COLO668 (cell line): ENCODE measurements around the gene PTPRU.

Source experiments
- DNase-seq: peaks from one replicate; lab custom pipeline; 2025; ENCODE audit not compliant: unreplicated experiment; lab: John Stamatoyannopoulos, UW

The PTPRU gene

DNA sequence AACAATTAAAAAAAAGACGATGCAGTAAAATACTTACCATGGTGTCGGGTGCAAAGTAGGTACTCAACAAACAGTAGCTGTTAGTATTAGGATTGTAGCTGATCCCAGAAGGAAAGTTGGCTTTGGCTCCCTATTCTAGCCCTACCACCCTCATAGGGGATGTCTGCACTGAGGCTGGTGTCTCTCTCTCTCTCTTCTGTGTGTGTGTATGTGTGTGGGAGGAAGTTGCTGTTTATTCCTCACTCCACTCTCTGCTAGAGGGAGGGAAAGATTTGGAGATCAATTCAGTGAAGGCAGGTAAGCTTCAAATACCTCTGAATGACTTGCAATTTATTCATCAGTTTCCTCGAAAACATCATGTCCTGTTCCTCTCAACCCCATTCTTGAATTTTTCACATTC is 124.4 kb downstream of the PTPRU start:
- no peak for DNase-seq

DNA sequence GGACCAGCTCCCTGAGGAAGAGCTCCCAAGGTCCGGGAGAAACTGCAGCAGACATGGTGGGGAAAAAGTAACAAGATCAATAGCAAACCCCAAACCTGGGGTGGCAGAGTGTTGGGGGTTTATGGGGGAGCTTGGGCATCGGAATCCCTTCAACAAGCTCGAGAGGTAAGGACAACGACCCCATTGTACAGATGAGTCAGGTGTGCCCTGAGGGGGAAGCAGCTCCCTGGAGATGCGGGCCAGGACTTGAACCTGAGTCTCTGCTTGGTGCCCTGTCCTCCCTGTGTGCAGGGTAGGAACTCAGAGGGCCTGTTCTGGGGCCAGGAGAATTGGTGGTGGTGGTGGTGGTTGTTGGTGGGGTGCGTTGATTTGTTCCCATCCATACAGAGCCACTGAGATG is 125.4 kb downstream of the PTPRU start:
- no peak for DNase-seq

DNA sequence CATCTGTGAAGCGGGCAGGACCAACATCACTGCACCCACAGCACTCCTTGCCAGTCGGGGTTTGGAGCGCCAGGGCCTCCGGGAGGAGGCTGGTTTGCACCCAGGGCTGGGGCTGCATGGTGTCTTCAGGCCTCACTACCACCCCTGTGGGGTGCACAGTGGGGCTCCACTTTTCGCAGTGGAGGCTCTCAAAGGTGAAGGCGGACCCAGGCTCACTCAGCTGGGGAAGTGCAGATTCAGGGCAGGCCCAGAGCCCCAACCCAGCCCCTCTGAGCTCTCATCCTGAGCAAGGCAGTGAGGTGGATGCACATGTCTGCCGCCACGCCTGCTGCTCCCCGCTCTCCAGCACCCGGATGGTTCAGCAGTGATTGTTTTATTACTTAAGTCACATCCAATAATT is 125.8 kb downstream of the PTPRU start:
- no peak for DNase-seq

DNA sequence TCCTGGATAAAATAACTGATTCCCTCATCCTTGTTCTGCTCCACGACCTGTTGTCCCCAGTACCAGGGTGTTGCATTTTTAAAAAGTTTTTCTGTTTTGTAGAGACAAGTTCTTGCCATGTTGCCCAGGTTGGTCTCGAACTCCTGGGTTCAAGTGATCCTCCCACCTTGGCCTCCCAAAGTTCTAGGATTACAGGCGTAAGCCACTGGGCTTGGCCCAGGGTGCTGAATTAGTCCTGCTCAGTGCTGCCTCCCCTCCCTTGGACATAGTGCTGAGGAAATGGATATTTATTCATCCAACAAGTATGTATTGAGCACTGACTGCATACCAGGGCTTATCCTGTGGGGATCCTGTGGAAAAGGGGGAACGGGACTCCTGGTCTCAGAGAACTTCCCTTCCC is 126.4 kb downstream of the PTPRU start:
- DNase-seq: no peak

DNA sequence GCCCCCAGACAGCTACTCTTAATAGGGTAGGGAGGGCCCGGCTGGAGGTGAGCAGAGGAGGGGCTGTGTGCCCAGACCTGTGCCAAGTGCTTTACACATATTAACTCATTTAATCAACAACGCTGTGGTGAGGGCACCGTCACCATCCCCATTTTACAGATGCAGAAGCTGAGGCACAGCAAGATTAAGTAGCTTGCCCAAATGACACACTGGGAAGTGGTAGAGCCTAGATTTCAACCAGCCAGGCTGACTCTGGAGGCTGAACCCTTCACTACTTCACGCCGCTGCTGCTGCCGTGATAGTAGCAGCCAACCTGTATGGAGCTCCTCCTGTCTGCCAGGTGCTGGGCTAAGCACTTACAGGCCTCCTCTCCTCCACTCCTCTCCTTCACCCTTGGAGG is 127.2 kb downstream of the PTPRU start:
- no peak for DNase-seq

DNA sequence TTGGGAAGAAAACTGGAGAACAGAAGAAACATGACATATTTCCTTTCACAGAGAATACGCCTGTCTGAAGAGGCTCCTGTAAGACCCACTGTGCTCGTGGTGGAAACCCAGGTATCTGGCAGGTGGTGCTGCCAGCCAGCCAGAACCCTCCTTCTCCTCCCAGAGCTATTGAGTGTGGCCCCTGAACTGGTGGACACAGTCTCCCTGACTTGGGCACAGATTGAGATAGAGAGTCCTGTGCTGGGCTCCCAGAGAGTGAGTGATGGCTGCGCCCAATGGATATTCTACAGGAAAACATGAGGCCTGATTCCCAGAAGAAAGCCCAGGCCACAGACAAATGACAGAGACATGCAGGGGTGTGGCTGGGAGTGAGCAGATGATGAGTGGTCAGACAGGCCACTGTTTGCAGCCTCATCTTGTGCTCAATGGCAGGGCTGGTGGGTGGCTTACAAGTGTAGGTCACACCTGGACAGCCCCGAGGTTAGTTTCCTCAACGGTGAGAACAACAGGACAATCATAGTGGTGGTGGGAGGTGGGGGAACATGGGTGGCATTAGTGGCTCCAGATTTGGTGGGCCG is 127.9 kb downstream of the PTPRU start:
- DNase-seq: no peak

DNA sequence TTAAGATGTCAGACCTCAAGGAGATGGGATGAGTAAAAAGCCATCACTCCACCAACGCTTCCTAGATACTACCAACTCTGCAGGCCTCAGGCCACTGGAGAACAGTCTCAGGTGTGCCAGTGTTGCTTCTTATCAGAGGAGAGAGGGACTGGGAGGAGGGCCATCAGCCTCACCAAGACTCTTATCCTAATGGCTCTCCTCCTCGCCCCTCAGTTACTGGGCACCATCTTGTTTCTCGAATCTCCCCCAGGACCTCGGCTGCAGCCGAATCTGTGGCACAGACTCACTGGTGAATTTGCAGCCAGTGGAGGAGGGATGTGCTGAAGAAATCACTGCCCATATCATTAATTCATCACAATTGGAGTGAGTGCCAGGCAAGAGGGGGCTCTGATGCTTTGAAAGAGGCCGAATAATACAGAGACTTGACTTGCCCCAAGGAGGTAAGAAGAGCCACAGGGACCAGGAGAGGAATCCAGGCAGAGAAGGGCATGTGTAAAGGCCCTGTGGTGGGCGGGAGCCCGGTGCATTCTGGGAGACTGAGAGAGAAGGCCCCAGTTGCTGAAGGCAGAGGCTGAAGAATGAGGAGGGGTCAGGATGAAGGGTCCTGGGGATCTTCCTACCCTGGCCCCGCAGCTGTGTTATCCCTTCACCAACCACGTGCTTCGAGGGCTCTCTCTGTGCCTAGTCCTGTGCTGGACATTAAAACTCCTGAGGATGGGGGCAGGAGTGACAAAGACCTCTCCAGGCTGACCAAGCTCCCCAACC is 129.8 kb downstream of the PTPRU start:
- no peak for DNase-seq

DNA sequence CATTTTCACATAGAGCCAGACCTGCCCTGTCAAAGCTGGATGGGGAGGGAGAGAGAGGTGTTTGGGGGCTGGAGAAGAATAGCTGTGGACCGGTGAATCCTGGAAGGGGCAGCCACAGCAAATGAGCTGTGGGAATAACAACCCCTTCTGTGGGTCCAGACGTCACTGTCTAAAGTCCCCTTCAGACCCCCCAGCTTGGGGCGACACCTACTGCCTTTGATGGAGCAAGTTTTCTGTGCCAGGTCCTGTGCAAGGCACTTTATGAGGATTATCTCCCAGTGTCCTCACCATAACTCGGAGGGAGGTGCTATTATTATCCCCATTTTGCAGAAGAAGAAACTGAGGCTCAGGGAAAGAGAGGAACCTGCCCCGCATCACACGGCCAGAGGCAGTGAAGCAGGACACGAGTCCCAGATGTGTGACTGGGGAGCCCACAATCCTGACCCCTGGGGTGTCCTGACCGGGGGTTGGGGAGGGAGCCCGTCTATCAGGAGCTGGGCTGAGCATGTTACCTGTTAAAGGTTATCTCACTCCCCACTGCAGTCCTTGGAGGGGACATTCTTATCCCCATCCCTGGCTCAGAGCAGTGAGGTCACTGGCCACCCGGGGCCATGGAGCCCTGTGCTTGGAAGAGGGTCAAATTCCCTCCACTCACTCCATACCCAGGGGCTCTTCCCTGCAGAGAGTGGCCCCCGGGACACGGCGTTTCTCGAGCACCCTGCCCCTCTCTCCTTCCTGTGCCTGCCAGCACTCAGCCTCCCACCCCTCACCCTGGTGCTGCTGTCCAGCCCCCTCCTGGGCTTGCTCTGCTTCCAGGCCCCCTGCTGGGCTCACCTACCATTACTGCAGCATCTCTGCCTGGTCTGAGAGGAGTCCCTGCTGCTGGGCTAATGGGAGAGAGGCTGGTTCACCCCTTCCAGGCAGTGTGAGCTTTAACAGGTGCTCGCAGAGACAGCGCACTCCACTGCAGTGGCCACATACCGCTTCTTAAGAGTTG is 132.9 kb downstream of the PTPRU start:
- DNase-seq: no peak

DNA sequence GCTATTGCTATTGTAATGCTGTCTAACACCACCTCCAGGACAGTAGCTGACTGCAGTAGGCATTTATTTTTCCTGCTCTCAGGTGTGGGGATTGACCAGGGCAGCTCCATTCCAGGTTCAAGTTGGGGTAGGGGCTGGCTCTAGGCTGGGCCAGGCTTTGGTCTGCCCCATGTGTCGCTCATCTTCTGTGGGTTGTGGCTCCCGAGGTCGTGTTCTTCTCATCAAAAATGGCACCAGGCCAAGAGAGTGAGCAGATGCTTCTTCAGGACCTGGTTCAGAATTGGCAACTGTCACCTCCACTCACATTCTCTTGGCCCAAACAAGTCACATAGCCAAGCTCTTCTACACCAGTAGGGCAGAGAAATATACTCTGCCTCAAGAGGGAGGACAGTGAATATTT is 133.7 kb downstream of the PTPRU start:
- DNase-seq: no peak

DNA sequence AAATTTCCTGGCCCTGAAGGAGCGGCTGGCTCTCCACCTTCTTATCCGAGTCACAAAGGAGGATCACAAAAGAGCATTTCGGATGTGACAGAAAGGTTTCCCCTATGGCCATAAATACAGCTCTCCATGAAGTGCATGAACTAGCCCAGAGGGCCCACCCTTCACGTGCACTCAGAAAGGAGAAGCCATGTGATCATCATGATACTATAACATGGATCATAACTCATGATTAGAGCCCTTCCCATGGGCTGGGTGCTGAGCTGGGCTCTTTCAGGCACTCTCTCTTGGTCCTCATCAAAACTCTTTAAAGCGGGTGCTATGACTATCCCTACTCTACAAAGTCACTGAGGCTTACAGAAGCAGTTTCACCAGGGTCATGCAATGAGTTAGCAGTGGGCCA is 135.0 kb downstream of the PTPRU start:
- no peak for DNase-seq

DNA sequence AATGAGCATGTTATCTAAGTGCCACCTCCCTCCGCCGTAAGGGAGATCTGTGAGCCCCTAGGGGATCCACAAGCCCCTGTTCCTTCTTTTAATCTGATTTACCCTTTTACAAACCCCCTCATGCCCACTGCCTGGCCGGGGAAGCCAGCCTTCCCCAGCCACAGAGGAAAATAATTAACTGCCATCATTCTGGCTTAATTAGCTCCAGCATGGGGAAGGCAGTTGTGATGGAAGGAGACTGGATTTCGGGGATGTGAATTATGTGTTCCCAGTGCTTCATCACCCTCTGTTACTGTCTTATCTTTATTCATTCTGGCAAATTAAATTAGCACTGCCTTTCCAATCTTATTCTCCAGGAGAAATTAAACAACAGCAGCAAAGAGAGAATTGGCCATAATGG is 135.8 kb downstream of the PTPRU start:
- no peak for DNase-seq
